DMS 273 (cell line): Measurements from ENCODE around the gene FKBP4.

ENCODE experiments used
- DNase-seq: peaks from one replicate; lab custom pipeline; 2025; ENCODE audit not compliant: unreplicated experiment; lab: John Stamatoyannopoulos, UW

FKBP4 gene

GRCh38 chr12:2812290-2813213 is 17.8 kb downstream of the FKBP4 start, which contains the start of gene ITFG2:
TSS of gene ITFG2 (plus strand) at chr12:2812668. CDS start at chr12:2812761, 93 bp downstream.
- peak; percentile 98 for DNase-seq

- peak; percentile 78 for DNase-seq
Observed at GRCh38 chr12:2813214-2814185, 18.7 kb downstream of the FKBP4 start.

GRCh38 chr12:2819810-2820209 is 25.0 kb downstream of the FKBP4 start:
- DNase-seq, result no peak

GRCh38 chr12:2820432-2820831 is 25.7 kb downstream of the FKBP4 start:
- no peak for DNase-seq

GRCh38 chr12:2823483-2823882 is 28.7 kb downstream of the FKBP4 start:
- DNase-seq, result no peak

GRCh38 chr12:2824541-2824940 is 29.8 kb downstream of the FKBP4 start:
- DNase-seq, result no peak

- no peak for DNase-seq
Observed at GRCh38 chr12:2825132-2825531, 30.4 kb downstream of the FKBP4 start.

GRCh38 chr12:2826036-2826435 is 31.3 kb downstream of the FKBP4 start:
- no peak for DNase-seq

- no peak for DNase-seq
Observed at GRCh38 chr12:2826721-2827515, 32.1 kb downstream of the FKBP4 start.

GRCh38 chr12:2829275-2829674 is 34.5 kb downstream of the FKBP4 start:
- DNase-seq, result no peak

GRCh38 chr12:2832550-2833127 is 37.9 kb downstream of the FKBP4 start:
- DNase-seq, result peak; percentile 41

GRCh38 chr12:2833327-2833726 is 38.6 kb downstream of the FKBP4 start:
- peak; percentile 18 for DNase-seq

GRCh38 chr12:2833810-2834209 is 39.0 kb downstream of the FKBP4 start:
- DNase-seq, result no peak

- DNase-seq, result peak; percentile 72
Observed at GRCh38 chr12:2834581-2835491, 40.1 kb downstream of the FKBP4 start, which contains the start of gene NRIP2. TSS of gene NRIP2 (minus strand) at chr12:2835035. CDS start at chr12:2834983, 52 bp downstream.

- peak; percentile 39 for DNase-seq
Observed at GRCh38 chr12:2835691-2836403, 41.1 kb downstream of the FKBP4 start.

- no peak for DNase-seq
Observed at GRCh38 chr12:2836574-2836973, 41.8 kb downstream of the FKBP4 start.

- peak; percentile 22 for DNase-seq
Observed at GRCh38 chr12:2841056-2841650, 46.4 kb downstream of the FKBP4 start.

- DNase-seq, result no peak
Observed at GRCh38 chr12:2842948-2843347, 48.2 kb downstream of the FKBP4 start.
